Small intestine (tissue), 7 donors: Measurements from ENCODE around the gene MED19. TPM values are rescaled to one million over a fixed set of nuclear protein-coding genes. Genes with fewer than 3 reads are reported as not detected.
"Not testable (repeated sequence)": the region's sequence is repeated elsewhere in the genome, so short reads cannot be mapped to it uniquely, and the experiment has no call there.

Experiments
- DNase-seq, 2 donors: peaks; one replicate each; pipeline versions ENCODE4 v3.0.0 to v3.0.0-alpha.2; 2013
- FAIRE-seq: peaks from 2 replicates; lab custom pipeline; 2012; peaks lifted over from hg19 to GRCh38; lab: Jason Lieb, UNC
- H3K27ac ChIP-seq, 3 donors: one replicate each; pipeline ENCODE4 v1.5.1; 2013; ENCODE audit warnings: low read length in 2 of 3, mild to moderate bottlenecking in 2 of 3, control low read depth in 1 of 3, inconsistent platforms in 1 of 3, low read depth in 1 of 3, moderate library complexity in 1 of 3
- H3K27me3 ChIP-seq, 3 donors: one replicate each; pipeline ENCODE4 v1.6.1; 2013; ENCODE audit warnings: low read length in 3 of 3, inconsistent platforms in 1 of 3; ENCODE audit not compliant: control insufficient read depth in 3 of 3, insufficient read depth in 3 of 3
- H3K36me3 ChIP-seq, 3 donors: one replicate each; pipeline ENCODE4 v1.6.1; 2013; ENCODE audit warnings: low read length in 3 of 3, inconsistent platforms in 1 of 3, low read depth in 1 of 3, mild to moderate bottlenecking in 1 of 3, moderate library complexity in 1 of 3; ENCODE audit not compliant: control insufficient read depth in 3 of 3, insufficient read depth in 2 of 3
- H3K4me1 ChIP-seq, 3 donors: one replicate each; pipeline ENCODE4 v1.6.1; 2013; ENCODE audit warnings: low read length in 2 of 3, inconsistent platforms in 1 of 3, low read depth in 1 of 3, mild to moderate bottlenecking in 1 of 3, moderate library complexity in 1 of 3; ENCODE audit not compliant: control insufficient read depth in 3 of 3, insufficient read depth in 2 of 3
- H3K4me3 ChIP-seq, 3 donors: one replicate each; pipeline ENCODE4 v1.5.1; 2013; ENCODE audit warnings: low read length in 3 of 3, control low read depth in 1 of 3, inconsistent platforms in 1 of 3, low read depth in 1 of 3, mild to moderate bottlenecking in 1 of 3, moderate library complexity in 1 of 3
- H3K9me3 ChIP-seq, 2 donors: one replicate each; pipeline ENCODE4 v1.6.1; 2013; ENCODE audit warnings: low read depth in 1 of 2, low read length in 1 of 2; ENCODE audit not compliant: control insufficient read depth in 2 of 2, insufficient read depth in 1 of 2
- WGBS, 3 donors: extraction: QIAGEN DNeasy Blood & Tissue Kit; methylation state at CpG; one replicate each; pipeline ENCODE4 v1.1.7; 2013; 5-methylcytosine and 5-hydroxymethylcytosine counted together
- polyA plus RNA-seq, 4 donors: library from polyadenylated mRNA; stranded (reverse) in 3 of 4; unstranded in 1 of 4; fragments of 200-250 nt in 3 of 4; fragments of 120-200 nt in 1 of 4; gene quantifications; one replicate each; pipeline versions ENCODE4 v1.2.1 to v1.2.3, GENCODE V29; 2013
- donor health status: healthy with polysubstance abuse.
- donor health status: control.
- donor health status: control.
- donor health status: Bipolar disorder and iron deficiency.
- donor health status: healthy.

The MED19 gene
- polyA plus RNA-seq, 4 donors, result 12.4 to 18.4 (median 17.0) TPM

DNA sequence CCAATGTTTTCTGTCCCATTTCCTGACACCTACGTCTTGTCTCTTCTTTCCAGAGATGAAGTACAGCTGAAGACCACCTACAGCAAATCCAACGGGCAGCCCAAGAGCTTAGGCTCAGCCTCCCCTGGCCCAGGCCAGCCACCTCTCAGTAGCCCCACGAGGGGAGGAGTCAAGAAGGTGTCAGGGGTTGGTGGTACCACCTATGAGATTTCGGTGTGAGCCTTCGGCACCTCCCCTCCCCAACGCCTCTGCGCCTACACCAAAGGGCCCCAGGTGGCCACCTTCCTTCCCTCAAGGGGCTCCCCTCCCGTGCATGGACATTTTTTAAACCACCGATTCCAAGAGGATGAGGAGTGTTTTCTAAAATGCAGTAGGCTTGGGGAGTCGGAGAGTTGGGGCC is 12.2 kb downstream of the MED19 start:
- Histone ChIP-seq H3K36me3 (peaks cover 37 to 71% (median 44%) of the 10 kb centered on the region in 3 donors), H3K4me3 (no peak overlapping the region), H3K9me3 (no peaks in the 10 kb centered on the region), H3K27ac (no peak overlapping the region), H3K27me3 (no peaks in the 10 kb centered on the region), H3K4me1 (no peaks in the 10 kb centered on the region)
- WGBS, 3 donors, result 88 to 92% (median 88%) methylated on average over 10 of the region's 10 CpGs
- DNase-seq, result no peak
- no peak for FAIRE-seq

DNA sequence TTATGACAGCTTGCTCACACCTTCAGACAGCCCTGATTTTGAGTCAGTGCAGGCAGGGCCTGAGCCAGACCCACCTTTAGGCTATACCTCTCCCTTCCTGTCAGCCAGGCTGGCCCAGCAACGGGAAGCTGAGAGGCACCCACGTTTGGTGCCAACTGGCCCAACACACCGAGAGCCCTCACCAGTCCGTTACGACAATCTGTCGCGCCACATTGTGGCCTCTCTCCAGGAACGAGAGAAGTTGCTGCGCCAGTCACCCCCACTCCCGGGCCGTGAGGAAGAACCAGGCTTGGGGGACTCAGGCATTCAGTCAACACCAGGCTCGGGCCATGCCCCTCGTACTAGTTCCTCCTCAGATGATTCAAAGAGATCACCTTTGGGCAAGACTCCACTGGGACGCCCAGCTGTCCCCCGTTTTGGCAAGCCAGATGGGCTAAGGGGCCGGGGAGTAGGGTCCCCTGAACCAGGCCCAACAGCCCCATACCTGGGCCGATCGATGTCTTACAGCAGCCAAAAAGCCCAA is 13.1 kb downstream of the MED19 start:
- H3K4me3 ChIP-seq, result no peak overlapping the region
- no peaks in the 10 kb centered on the region for H3K27me3 ChIP-seq
- H3K9me3 ChIP-seq, result no peaks in the 10 kb centered on the region
- 93 to 94% (median 93%) methylated on average over 18 of the region's 18 CpGs for WGBS, 3 donors
- no peak overlapping the region for H3K27ac ChIP-seq
- H3K36me3 ChIP-seq, result peaks cover 40 to 73% (median 41%) of the 10 kb centered on the region in 3 donors
- no peaks in the 10 kb centered on the region for H3K4me1 ChIP-seq
- DNase-seq (no peak), FAIRE-seq (no peak)

DNA sequence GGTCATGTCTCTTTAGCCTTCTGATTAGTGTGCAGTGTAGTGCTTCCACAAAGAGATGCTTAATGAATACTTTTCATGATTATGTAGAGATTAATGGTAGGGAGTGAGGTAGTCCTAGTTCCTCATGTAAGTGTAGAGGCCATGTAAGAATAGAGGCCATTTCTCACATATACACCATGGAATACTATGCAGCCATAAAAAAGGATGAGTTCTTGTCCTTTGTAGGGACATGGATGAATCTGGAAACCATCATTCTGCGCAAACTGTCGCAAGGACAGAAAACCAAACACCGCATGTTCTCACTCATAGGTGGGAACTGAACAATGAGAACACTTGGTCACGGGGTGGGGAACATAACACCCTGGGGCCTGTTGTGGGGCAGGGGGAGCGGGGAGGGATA is 21.5 kb downstream of the MED19 start:
- not testable (repeated sequence) for H3K27ac ChIP-seq, H3K4me1 ChIP-seq, FAIRE-seq, H3K9me3 ChIP-seq, DNase-seq, H3K4me3 ChIP-seq, H3K27me3 ChIP-seq
- WGBS, 3 donors, result 99 to 100% (median 99%) methylated on average over 5 of the region's 5 CpGs
- H3K36me3 ChIP-seq, result peaks cover 12 to 72% (median 28%) of the 10 kb centered on the region in 3 donors

DNA sequence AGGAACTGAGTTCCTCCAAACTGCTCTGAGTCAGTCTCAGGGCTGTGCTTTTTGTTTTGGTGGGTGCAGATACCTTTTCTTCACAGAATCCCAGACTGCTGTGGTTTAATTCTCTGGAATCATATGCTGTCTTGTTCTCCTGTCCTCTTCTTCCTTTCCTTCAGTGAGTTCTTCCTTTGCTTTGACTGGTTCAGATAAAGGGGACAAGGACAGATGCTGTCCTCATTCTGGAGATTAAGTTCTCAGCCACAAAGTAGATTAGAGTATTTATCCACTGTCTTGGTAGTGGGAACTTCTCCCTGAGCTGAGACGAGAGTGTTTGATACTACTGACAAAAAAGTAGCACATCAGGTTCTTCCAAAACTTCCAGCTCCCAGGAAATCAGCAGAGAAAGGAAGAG is 30.8 kb downstream of the MED19 start:
- Histone ChIP-seq H3K27ac (no peak overlapping the region), H3K4me3 (no peak overlapping the region), H3K36me3 (peaks cover 6 to 36% (median 11%) of the 10 kb centered on the region in 3 donors), H3K27me3 (no peaks in the 10 kb centered on the region), H3K9me3 (no peaks in the 10 kb centered on the region), H3K4me1 (peaks cover 0 to 6% (median 0%) of the 10 kb centered on the region in 3 donors)
- no peak for DNase-seq
- 71 to 79% (median 75%) methylated on average over 1 of the region's 1 CpG for WGBS, 3 donors
- FAIRE-seq, result no peak

DNA sequence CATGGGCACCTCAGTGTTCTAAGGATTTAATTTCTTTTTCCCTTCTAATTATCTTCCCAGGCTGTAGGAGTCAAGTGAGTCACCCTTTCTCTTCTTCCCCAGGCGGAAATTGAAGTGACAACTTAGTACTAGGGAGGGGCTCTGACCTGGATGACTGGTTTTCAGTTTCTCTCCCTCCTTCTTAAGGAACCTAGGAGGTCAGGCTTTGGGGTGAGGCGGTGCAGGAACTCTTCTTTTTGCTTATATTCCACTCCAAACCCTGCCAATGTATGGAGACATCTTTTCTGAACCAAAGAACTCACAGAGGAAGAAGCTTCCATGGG is 31.5 kb downstream of the MED19 start:
- peak in 1 of 2 donors; percentile 72 for DNase-seq
- Histone ChIP-seq H3K4me1 (peaks cover 0 to 10% (median 0%) of the 10 kb centered on the region in 3 donors), H3K36me3 (peaks cover 12 to 30% (median 12%) of the 10 kb centered on the region in 3 donors), H3K27me3 (no peaks in the 10 kb centered on the region), H3K9me3 (no peaks in the 10 kb centered on the region), H3K4me3 (no peak overlapping the region), H3K27ac (peak overlapping the region in 2 of 3 donors; percentile 24 to 57)
- WGBS, 3 donors, result 53 to 67% (median 65%) methylated on average over 2 of the region's 2 CpGs
- FAIRE-seq, result no peak

DNA sequence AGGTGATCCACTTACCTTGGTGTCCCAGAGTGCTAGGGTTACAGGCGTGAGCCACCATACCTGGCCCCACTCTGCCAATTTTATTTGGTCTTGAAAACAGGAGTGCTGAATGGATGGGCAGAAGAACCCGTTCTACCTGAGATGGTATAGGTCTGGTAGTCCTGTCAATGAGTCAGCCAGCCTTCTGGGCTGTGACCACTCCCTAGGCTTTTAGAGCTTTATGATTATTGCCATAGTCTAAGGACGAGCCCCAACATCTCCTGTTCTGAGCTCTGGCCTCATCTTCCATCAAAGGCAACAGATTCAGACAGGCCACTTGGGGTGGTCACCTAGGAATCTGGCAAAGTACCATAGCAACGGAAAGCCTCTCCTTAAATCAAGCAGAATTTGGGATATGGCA is 32.6 kb downstream of the MED19 start:
- no peaks in the 10 kb centered on the region for H3K27me3 ChIP-seq
- H3K36me3 ChIP-seq, result peaks cover 6 to 20% (median 15%) of the 10 kb centered on the region in 3 donors
- peaks cover 0 to 11% (median 0%) of the 10 kb centered on the region in 3 donors for H3K4me1 ChIP-seq
- DNase-seq (peak in 1 of 2 donors; percentile 45), FAIRE-seq (no peak)
- no peak overlapping the region for H3K4me3 ChIP-seq
- peak overlapping the region in 2 of 3 donors; percentile 5 to 57 for H3K27ac ChIP-seq
- WGBS, 3 donors, result 54 to 83% (median 67%) methylated on average over 4 of the region's 4 CpGs
- H3K9me3 ChIP-seq, result no peaks in the 10 kb centered on the region

DNA sequence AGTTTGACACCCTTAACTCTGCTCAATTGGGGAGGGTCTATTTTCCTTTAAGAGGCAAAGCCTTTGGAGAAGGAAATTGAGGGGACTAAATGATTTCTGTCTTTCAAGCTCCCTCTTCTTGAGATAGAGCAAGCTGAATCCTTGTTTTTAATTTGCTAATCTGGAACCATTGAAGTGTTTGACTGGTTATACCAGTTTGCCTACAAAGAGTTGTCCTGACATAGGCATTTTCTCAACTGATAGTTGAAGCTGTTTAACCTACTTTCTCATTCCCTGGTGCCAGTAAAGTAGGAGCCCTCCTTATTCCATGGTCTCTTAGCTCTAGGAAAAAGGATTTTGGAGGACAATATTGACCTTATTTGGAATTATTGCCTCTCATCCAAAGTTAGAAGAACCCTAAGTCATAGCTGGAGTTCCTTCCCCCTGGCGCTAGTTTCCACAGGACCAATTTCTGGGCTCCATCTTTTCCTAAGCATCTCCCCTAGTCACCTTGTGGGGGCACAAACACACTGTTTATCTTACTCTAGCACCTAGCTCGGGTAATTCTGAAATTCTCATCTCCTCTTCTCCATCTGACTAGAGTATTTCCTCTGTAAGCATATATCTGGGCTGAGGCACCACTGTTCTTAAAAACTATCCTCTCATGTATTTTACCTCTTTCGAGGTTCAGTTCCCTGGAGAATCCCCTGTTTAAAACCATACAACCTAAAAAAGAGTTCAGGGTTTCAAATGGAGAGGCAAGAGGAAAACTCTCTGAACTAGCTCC is 36.7 kb downstream of the MED19 start:
- peaks cover 7 to 21% (median 18%) of the 10 kb centered on the region in 3 donors for H3K36me3 ChIP-seq
- 78 to 90% (median 80%) methylated on average over 3 of the region's 3 CpGs for WGBS, 3 donors
- FAIRE-seq (no peak), DNase-seq (no peak)
- peaks cover 0 to 12% (median 0%) of the 10 kb centered on the region in 3 donors for H3K4me1 ChIP-seq
- no peak overlapping the region for H3K4me3 ChIP-seq
- H3K27me3 ChIP-seq, result no peaks in the 10 kb centered on the region
- no peak overlapping the region for H3K27ac ChIP-seq
- H3K9me3 ChIP-seq, result no peaks in the 10 kb centered on the region

DNA sequence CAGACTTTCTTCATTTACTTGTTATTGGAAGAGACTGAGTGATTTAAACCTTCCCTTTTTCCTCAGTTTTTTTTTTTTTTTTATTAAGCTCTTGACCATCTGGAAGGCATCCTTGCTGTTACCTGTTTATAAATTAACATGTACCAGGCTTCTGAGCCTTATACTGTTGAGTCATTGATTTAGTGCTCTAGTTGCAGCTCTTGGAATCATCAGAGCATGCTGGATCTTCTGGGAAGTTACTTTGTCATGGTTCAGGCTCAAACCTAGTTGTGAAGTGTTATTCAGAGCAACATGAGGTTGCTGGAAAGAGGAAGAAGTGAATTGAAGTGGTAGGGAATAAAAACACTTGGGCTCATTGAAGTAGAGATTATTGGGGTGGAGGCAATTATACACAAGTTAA is 37.8 kb downstream of the MED19 start:
- Histone ChIP-seq H3K27ac (no peak overlapping the region), H3K4me3 (no peak overlapping the region), H3K9me3 (no peaks in the 10 kb centered on the region), H3K4me1 (peaks cover 0 to 10% (median 3%) of the 10 kb centered on the region in 3 donors), H3K36me3 (peaks cover 7 to 18% (median 17%) of the 10 kb centered on the region in 3 donors), H3K27me3 (no peaks in the 10 kb centered on the region)
- no peak for DNase-seq
- no peak for FAIRE-seq
